Caki2 (cell line): ENCODE results near the gene OSTF1. TPM values are rescaled to one million over a fixed set of nuclear protein-coding genes. Genes with fewer than 3 reads are reported as not detected.

Experiments
- DNase-seq: peaks from one replicate; pipeline ENCODE4 v3.0.0-alpha.2; 2015; ENCODE audit warnings: low read depth
- in situ Hi-C: cut with HindIII; loops from 2 replicates; pipeline ENCODE4 v1.10.0; 2016; ENCODE audit warnings: low sequenced_read_pairs, low pct_unique_long_range_greater_than_20kb, mixed read lengths
- total RNA-seq: library from RNA; depleted of rRNA; stranded (reverse); fragments of >200 nt; shearing (Covaris generic); gene quantifications from 2 replicates; pipeline ENCODE4 v1.2.3, GENCODE V29; 2014; ENCODE audit warnings: low replicate concordance; rRNA removed

The OSTF1 gene, protein sequence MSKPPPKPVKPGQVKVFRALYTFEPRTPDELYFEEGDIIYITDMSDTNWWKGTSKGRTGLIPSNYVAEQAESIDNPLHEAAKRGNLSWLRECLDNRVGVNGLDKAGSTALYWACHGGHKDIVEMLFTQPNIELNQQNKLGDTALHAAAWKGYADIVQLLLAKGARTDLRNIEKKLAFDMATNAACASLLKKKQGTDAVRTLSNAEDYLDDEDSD
- total RNA-seq: 9.0 and 12.4 TPM in 2 replicates

DNA sequence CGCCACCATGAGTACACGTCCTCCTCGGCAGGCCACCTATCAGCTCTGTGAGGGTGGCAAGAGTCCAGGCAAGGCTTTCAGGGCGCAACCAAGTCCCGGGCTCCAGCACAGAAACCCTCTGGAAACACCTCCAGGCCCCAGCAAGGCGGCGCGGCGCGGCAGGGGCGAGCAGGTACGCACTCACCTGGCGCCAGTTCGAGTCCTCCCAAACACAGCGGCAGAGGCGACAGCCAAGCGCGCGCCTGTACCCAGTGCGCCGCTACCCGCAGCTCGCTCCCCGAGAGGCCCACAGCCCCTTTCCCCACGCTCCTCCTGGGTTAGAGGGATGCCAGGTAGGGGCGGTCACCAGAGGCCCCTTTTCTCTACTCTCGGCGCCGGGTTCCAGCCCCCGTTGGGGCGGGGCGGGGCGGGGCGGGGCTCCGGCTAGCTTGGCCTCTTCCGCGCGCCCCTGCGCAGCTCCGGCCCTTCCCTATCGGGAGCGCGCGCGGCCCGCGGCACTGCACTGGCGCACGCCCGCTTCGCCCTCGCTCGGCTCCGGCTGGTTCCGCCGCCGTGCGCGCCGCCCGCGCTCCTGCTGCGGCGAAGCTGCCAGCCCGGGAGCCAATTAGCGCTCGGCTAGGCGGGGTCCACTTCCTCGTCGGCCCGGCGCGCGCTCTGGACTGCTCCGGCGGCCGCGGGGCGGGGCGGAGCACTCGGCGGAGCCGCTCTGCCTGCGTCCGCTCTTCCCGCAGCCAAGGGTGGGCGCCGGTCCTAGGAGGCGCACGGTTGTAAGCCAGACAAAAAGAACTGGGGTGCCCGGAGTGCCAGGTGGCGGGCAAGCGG, at the start of gene OSTF1, which contains the start of gene NMRK1:
Gene OSTF1 (plus strand): TSS at position 691 of the 822 bp plus-strand sequence. CDS start 179 bp downstream, outside the sequence.
Gene NMRK1 (minus strand): TSS at position 332 of the 822 bp plus-strand sequence. CDS start 5,040 bp downstream, outside the sequence.
- DNase-seq: peak; percentile 91
- in situ Hi-C loops: no loop called here

DNA sequence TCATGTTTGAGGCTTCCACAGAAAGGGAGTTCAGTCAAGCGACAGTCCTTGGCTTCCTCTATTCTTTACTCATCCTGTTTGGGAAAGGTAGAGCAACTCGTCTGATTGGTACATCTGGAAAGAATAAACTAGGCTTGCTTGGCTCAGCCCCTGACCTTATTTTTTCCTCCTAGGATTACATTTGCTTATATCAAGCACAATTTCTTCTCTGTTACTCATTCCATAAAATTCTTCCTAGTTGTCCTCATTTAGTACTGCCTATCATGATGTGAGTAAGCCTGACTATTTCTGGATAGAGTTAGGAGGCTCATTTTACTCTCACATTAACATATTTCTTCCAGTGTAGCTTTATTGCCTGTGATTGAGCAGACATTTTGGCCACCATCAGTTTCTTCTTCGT, 49.3 kb upstream of the OSTF1 start:
- in situ Hi-C loops: no loop called here
- no peak for DNase-seq

DNA sequence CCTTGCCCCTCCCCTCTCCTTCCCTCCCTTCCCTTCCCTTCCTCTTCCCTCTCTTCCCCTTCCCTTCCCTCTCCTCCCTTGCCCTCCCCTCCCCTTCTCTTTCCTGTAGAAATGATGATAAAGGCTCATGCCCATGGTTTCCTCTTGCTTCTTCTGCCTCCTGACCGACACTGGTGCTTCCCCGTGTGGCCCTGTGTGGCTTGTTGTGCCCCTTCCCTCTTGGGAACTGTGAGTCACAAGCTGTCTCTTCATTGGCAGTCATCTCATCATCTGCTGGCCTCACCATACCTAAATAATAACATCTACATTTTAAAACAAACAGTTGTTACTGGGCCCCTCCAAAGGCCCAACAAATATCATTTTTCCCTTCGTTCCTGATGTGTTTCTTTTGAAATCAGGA, 48.5 kb upstream of the OSTF1 start:
- in situ Hi-C loops: no loop called here

DNA sequence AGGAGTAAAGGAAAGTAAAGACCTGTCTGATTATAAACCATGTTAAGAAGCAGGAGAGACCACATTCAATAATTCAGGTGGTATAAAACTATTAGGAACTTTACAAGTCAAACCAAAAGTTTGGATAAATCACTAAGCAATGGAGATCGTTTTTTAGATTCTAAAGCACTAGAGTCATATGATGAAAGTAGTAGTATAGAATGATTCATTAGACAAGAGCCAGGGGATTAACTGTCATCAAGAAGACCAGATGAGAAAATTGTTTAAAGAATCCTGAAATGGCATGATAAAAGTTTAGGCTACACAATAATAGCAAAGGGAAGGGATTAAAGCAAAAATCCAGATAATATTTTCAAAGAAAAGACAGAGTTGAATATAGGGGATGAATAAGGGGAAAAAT, 47.3 kb upstream of the OSTF1 start:
- DNase-seq: no peak
- in situ Hi-C loops: no loop called here

More for the DNA sequence above, 48.5 kb upstream of the OSTF1 start:
- DNase-seq: no peak

DNA sequence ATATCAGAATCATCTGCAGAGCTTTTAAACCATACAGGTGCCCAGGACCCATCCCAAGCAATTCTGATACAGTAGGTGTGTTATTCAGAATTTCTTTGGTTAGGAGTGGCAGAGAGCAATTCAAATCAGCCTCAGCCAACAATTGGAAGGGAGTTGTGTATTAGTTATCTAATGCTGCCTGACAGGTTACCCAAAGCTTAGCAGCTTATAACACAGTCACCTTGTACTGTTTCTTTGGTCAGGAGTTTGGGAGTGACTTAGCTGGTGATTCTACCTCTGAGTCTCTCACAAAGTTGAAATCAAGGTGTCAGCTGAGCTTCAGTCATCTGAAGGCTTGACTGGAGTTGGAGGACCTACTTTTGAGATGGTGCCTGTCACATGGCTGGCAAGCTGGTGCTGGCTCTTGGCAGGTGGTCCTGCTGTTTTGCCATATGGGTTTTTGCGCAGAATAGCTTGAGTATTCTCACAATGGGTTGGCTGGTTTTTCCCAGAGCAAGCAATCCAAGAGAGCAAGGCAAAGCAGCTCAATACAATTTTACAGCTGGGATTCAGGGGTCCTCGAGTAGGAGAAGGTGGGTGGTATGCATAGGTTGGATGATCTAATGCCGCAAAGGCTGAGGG, 41.5 kb upstream of the OSTF1 start:
- in situ Hi-C loops: no loop called here
- DNase-seq: no peak

DNA sequence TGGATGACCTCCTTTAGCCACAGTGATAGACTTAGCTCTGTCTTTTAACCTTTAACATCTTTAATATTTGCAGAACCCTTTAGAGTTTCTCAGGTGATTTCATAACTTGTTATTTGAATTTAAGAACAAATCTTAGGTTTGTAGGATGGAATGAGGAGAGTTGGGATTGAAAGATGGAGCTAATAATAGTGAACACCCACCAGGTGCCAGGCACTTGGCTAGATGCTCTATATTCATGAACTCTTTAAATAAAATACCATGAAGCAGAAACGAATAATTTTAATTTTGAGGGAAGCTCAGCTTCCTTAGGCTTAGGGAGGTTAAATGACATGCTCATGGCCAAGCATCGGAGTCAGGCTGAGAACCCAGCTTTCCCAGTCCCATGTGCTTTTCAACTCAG, 40.8 kb upstream of the OSTF1 start:
- no peak for DNase-seq
- in situ Hi-C loops: no loop called here

DNA sequence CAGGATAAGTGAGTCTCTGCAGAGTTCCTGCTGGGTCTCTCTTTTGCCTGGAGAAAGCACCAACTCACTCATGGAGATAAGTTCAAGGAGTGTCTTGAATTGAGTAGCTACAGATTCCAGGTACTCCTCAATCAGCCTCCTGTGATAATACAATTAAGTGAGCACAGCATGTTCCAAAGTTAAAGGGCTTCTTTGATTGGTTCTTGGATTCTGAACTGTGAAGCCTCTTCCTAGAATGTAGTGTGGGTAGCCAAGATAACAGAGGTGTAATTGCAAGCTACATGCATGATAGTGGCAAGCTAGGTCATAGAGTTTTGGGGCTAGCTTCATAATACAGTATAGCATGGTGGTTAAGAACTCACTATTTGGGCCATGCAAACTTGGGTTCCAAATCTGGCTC, 37.0 kb upstream of the OSTF1 start:
- in situ Hi-C loops: no loop called here
- no peak for DNase-seq

DNA sequence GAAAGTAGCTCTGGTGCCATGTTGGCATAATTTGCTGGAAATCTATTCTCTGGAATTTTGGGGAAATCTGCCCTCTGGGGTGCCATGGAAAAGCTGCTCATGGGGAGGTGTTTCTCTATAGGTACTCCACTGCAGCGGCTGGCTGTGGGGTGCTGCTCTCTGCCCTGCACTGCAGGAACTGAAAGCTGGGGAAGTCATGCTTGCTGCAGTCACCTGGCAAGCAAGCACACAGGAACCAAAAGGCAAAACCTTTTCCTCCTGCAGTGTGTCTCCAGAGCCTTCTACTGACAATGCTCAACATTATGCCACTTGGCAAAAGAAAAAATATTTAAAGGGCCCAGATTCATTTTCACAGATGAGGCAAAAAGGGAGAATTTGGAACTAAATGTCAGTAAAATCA, 34.4 kb upstream of the OSTF1 start:
- in situ Hi-C loops: no loop called here
- DNase-seq: no peak

DNA sequence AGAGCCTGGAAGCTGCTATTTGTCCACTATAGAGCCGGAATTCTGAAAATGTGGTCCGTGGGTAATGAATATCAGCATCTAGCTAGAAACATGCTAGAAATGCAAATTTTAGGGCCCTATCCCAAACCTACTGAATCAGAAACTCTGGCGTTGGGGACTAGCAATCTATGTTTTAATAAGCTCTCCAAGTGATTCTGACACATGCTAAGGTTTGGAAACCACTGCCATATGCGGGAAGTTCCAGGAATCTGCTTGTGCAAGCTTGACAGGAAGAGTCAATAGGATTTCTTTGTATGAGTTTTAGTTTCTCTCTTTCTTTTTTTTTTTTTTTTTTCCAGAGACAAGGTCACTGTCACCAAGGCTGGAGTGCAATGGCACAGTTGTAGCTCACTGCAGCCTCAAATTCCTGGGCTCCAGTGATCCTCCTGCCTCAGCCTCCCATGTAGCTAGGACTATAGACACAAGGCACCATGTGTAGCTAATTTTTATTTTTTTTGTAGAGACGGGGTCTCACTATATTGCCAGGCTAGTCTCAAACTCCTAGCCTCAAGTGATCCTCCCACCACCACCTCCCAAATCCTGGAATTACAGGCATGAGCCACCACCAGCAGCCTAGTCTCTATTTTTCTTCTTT, 33.8 kb upstream of the OSTF1 start:
- DNase-seq: no peak
- in situ Hi-C loops: no loop called here

DNA sequence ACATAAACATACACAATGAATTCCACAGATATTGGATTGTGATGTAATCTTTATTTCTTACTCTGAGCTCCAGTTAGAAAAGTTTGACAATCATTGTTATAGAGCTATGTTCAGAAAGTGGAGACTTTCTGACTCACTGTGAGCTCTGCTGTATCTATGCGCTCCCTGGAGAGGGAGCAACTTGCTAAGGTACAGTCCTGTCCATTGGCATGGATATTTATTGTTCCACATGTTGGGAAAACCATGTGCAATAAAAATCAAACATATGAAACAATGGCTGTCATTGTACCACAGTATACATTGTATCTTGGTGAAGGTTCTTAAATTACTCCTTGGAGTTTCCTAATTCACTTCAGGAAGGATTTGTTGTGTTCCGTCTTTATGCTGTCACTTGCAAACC, 27.1 kb upstream of the OSTF1 start:
- DNase-seq: no peak
- in situ Hi-C loops: no loop called here

DNA sequence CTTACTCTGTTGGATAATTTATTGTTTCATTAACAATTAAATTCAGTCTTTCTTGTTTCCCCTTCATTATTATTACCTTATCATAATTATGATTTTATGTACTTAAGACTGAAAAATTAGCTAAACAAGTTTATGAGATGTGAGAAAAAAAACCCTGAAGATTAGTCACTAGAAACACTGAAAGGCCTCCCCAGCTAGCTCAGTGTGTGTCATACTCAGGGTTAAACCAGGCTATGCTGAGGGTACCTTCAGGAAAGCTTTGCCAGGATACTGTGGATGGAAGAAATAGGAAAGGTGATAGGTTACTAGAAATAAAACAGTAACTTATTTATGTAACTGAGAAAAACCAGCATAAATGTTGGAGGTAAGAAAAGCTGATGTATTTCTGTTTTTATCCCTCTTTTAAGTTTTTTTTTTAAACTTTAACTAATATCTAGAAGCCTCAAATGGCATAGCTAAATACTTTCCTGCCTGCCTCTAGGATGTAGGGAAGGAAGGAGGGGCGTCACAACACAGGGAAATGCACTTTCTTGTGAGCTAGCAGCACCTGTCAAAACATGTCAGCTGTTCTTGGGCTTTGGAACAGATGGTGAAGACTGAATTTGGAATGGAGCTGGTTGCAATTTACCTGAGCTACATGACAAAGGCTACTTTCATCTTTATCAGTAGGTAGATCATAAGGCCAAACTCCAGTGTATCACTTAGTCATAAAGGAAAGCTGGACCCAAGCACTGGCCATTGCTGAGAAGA, 24.6 kb upstream of the OSTF1 start:
- DNase-seq: no peak
- in situ Hi-C loops: no loop called here

DNA sequence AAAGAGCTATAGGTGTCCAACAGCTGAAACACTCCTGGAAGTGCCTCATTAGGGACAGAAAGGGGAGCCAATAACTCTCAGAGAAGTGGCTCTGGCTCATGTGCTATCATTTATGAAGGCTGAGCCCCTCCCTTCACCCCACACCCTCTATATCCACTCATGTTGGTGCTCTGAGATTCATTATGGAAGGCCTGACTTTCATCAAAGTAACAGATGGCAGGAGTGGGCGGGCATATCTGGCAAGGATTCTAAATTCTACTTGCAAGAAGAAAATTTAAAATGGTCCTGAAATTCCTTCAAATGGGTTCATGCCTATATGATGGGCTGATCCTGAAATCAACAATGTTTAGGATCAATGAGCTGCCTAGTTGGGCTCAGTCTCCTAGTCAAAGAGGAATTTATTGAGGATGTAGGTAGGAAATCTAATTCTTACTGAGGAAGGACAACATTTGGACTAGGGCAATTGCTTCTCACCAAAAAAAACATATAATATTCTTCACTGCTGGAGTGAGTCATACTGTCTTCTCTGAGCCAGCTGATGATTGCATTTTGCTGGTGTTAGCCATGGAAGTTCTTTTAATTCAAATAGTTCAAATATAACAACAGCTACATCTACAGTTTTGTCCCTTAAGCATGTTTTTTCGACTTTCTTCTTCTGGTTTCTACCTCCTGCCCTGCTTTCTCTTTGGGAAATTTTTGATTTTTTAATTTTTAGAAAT, 23.8 kb upstream of the OSTF1 start:
- no peak for DNase-seq
- in situ Hi-C loops: no loop called here

DNA sequence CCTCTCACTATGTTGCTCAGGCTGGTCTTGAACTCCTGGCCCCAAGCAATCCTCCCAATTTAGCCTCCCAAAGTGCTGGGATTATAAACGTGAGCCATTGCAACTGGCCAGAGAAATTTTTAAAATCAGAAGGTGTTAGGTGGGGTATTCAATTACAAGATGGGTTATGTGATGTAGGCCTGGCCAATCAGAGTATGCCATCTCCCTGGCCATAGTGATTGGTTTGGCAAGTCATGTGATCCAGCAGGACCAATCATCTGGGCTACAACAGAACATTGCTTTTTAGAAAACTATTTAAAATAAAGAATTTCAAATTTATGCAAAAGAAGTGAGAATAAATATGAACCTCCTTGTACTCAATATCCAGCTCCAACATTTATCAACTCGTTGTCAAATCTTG, 22.8 kb upstream of the OSTF1 start:
- no peak for DNase-seq
- in situ Hi-C loops: no loop called here

DNA sequence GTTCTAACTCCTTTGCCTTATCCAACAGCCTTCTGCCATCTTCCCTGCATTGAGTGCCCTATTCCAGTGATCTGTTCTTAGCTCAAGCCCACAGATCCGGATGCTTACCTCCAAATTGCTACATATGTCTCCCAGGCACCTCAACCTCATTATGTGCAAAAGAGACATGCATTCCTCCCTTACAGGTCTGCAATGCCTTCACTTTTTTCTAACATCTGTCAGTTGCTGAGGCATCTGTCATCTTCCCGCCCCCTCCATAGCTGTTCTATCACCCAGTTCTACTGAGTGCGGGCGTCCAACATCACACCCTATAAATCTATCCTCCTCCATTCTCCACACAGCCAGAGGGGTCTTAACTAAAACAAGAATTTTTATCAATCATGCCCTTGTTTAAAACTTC, 20.4 kb upstream of the OSTF1 start:
- in situ Hi-C loops: no loop called here
- no peak for DNase-seq

DNA sequence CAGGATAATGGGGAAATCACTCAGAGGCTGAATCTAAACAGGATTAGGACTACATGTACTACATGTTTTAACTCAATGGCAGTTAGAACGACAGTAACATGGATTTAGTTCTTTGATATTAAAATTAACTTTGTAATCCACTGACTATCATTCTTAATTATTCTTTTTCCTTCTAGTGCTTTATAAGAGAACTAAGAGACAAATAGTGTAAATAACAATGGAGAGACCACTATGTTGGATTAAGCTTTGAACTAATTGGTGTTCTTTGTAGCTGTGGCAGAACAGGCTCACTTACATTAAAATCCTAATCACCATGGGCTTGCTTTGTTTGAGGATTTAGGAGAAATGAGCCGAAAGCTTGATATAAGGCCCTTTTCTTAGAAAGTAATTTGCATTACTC, 19.1 kb upstream of the OSTF1 start:
- in situ Hi-C loops: no loop called here
- DNase-seq: no peak

DNA sequence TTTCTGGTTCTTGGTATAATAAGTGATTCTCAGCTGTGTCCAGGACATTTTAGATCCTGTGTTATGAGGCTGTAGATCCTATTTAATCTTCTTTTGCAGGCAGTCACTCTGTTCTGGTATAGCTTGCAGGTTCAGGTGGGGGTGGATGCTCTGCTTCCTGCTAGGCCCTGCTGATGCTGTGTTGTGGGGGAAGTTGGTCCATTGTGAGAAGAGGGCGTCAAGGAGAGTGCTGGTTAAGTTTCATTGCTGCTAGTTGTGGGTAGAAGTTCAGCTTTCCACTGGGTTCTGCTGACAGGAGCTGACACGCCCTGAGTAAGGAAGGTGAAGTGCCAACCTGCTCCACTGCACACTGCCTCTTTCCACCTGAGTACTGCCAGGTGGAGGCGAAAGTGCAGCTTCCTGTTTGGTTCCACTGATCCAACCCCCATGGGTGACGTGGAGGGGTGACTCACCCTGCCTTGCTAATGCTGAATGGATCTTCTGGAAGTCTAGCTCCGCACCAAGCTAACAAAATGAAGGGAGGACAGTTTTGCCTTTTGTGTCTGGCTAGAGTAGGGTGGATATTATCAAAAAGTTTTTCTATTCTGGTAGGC, 16.7 kb upstream of the OSTF1 start:
- no peak for DNase-seq

DNA sequence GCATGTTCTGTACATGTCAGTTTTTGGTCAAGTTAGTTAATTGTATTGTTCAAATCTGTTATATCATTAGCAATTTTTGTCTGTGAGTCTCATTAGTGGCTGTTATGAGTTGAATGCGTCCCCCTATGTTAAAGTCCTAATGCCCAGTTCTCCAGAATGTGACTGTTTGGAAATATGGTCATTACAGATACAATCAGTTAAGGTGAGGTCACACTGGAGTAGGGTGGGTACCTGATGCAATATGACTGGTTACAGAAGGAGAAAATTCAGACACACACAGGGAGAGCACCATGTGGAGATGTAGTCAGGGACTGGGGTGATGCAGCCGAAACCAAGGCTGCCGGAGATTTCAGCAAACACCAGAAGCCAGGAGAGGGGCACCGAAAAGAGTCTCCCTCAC, 15.4 kb upstream of the OSTF1 start:
- in situ Hi-C loops: no loop called here
- DNase-seq: no peak

More for the DNA sequence above, 16.7 kb upstream of the OSTF1 start:
- in situ Hi-C loops: no loop called here
